LNCaP clone FGC (cell line): Measurements from ENCODE around the gene HOXA6.

Source experiments
- DNase-seq: peaks from one replicate; pipeline ENCODE4 v3.0.0-alpha.2; 2011; ENCODE audit warnings: low read depth
- H3K4me3 ChIP-seq: 2 replicates; pipeline ENCODE4 v1.5.1; 2011; ENCODE audit warnings: mild to moderate bottlenecking, low read depth, low read length, control low read depth
- TF ChIP-seq, protein P1 (sequence below): IDR thresholded peaks from 2 replicates; pipeline ENCODE4 v1.5.1; 2012; ENCODE audit warnings: mild to moderate bottlenecking; ENCODE audit not compliant: control insufficient read depth, insufficient read depth; ENCODE audit errors: extremely low read depth

The HOXA6 gene

GRCh38 chr7:27139334-27140125 is 8.0 kb downstream of the HOXA6 start:
- no peak for DNase-seq
- no peak overlapping the region for H3K4me3 ChIP-seq
- TF ChIP-seq, protein P1, sequence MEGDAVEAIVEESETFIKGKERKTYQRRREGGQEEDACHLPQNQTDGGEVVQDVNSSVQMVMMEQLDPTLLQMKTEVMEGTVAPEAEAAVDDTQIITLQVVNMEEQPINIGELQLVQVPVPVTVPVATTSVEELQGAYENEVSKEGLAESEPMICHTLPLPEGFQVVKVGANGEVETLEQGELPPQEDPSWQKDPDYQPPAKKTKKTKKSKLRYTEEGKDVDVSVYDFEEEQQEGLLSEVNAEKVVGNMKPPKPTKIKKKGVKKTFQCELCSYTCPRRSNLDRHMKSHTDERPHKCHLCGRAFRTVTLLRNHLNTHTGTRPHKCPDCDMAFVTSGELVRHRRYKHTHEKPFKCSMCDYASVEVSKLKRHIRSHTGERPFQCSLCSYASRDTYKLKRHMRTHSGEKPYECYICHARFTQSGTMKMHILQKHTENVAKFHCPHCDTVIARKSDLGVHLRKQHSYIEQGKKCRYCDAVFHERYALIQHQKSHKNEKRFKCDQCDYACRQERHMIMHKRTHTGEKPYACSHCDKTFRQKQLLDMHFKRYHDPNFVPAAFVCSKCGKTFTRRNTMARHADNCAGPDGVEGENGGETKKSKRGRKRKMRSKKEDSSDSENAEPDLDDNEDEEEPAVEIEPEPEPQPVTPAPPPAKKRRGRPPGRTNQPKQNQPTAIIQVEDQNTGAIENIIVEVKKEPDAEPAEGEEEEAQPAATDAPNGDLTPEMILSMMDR, result no peak

- no peak overlapping the region for H3K4me3 ChIP-seq
- DNase-seq, result no peak
- TF ChIP-seq, protein P1, result no peak
These were observed 8.6 kb downstream of the HOXA6 start for GRCh38 chr7:27138985-27139333.

DNA sequence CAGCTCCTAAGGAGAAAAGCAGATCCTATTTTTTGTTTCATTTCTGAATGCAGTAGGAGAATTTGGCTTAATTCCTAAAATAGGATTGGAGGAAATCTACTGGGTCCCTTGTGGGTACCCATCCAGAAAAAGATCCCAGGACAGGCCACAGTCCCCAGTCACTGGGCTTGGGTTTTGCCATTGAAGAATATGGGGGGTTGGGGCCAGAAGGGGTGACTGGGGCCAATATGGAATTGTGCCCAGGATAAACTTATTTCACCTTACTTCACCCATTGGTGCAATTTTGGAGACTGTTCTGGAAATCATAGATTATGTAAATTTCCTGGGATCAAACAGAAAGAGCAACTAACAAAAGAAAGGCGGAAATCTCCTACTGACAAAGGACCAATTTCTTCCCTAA is 9.1 kb downstream of the HOXA6 start:
- H3K4me3 ChIP-seq, result no peak overlapping the region
- no peak for DNase-seq
- TF ChIP-seq, protein P1, result no peak

DNA sequence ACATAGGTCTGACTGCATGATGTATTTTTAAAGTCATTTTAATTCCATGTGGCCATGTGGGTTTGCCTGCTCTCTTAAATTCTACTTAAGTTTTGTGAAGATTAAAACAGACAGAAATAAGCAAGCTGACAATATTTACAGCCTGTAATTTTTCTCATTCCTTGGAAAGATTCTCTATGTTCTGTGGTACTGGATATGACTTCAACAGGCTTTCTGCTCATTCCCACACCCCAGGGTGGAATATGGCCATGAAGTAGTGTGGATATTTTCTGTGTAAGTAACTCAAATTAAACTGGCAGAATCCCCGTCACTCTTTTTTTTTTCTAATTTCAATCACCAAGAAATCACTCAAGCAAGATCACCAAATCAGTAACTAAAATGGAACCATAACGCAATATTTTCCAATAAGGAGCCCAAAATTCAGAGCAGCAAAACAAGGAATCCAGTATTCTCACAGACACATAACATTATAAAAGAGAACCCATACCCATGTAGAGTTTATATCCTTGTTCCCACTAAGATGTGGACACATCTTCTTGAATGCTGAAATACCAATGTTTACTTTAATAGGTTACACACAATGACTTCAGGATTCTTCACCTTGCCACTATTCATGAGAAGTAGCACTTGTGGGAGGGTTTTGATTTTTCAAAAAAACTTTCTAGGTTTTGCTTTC is 9.8 kb downstream of the HOXA6 start:
- no peak for DNase-seq
- H3K4me3 ChIP-seq, result no peak overlapping the region
- TF ChIP-seq, protein P1, result no peak

GRCh38 chr7:27134392-27134791 is 13.2 kb downstream of the HOXA6 start:
- no peak for DNase-seq
- H3K4me3 ChIP-seq, result no peak overlapping the region
- TF ChIP-seq, protein P1, result no peak

- H3K4me3 ChIP-seq, result no peak overlapping the region
- no peak for DNase-seq
These were observed 14.0 kb downstream of the HOXA6 start for GRCh38 chr7:27133409-27134231.

More at GRCh38 chr7:27133409-27134231, 14.0 kb downstream of the HOXA6 start:
- TF ChIP-seq, protein P1, result no peak
